ENCODE data around the gene TTC39B. TPM values are rescaled to one million over a fixed set of nuclear protein-coding genes. Genes with fewer than 3 reads are reported as not detected.

Gene TTC39B
- total RNA-seq, 1 experiment from 2014 or later: 7.4 TPM

DNA sequence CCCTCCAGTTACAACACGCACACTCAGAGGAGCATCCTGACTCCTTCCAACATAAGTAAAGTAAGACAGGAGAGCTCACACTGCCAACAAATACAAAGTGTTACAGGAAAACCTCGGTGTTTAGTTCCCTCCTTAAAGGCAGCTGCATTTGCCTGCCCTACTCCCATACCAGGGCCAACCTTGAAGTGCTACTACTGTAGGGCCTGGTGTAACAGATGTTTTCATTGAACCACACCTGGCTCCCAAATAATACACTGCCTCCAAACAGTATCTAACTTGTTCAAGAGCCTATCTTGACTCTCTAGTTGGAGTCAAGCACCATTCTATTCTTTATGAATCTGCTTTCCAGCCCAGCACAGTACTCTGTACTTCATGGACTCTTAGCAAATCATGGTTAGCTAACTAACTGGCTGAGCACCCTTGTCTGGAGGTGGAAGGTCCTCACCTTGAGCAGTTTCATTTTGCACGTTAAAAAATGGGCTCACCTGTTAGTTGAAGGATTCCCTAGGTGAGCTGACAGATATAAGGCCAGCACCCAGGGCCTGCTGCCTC is 34.6 kb downstream of the TTC39B start:
- Histone ChIP-seq H3K27ac (ENCODE audit: low read depth, low read length) (no peak overlapping the region), H4K20me1 (ENCODE audit: insufficient read depth) (no peaks in the 10 kb centered on the region), H3K9ac (ENCODE audit: low read length) (no peak overlapping the region), H3K36me3 (ENCODE audit: control insufficient read depth in 1 of 2, insufficient read depth in 2 of 2, low read length in 2 of 2) (no peaks in the 10 kb centered on the region), H3K4me2 (ENCODE audit: low read length) (no peak overlapping the region), H3K4me1 (ENCODE audit: control insufficient read depth in 1 of 2, insufficient read depth in 2 of 2, low read length in 2 of 2) (peaks cover 4 to 8% of the 10 kb centered on the region in 2 experiments; a peak in 2 of 4 replicates), H3K9me2 (ENCODE audit: insufficient read depth) (no peaks in the 10 kb centered on the region), H2AFZ (ENCODE audit: low read depth, low read length, poor library complexity, severe bottlenecking) (no peak overlapping the region), H3K79me2 (ENCODE audit: insufficient read depth, low read length) (no peaks in the 10 kb centered on the region), H3K27me3 (ENCODE audit: insufficient read depth, low read length) (no peaks in the 10 kb centered on the region), H3K4me3 (replicated peaks in 1 of 2; ENCODE audit: low read depth in 1 of 2, low read length in 2 of 2) (no peak overlapping the region), H3K9me3 (ENCODE audit: control insufficient read depth in 1 of 2, insufficient read depth in 1 of 2, low read depth in 1 of 2, low read length in 2 of 2) (no peaks in the 10 kb centered on the region)
- CTCF ChIA-PET: no interaction called here
- ATAC-seq (no peak), DNase-seq (ENCODE audit: low read depth, low spot score) (no peak)
- POLR2A ChIA-PET: no interaction called here
- no peak for TF ChIP-seq EZH2 (IDR thresholded peaks at IDR 0.05)
- no peak for TF ChIP-seq FOSL1 (IDR thresholded peaks at IDR 0.05; ENCODE audit: low read depth)
- TF ChIP-seq ZFX (IDR thresholded peaks at IDR 0.05): no peak
- TF ChIP-seq RAD21 (IDR thresholded peaks at IDR 0.05; ENCODE audit: low read depth): no peak
- no peak for TF ChIP-seq POLR2AphosphoS5 (IDR thresholded peaks at IDR 0.05; ENCODE audit: low read depth, low read length)
- RAD21 ChIA-PET (ENCODE audit: low non-redundant PET in 1 of 2, low total read pairs in 2 of 2, uncharacterized antibody in 2 of 2, unreplicated experiment in 2 of 2): no interaction called here
- intact Hi-C loops (cut with micrococcal nuclease): no loop called here
- BruUV-seq (replicated peaks): no TSS peak

DNA sequence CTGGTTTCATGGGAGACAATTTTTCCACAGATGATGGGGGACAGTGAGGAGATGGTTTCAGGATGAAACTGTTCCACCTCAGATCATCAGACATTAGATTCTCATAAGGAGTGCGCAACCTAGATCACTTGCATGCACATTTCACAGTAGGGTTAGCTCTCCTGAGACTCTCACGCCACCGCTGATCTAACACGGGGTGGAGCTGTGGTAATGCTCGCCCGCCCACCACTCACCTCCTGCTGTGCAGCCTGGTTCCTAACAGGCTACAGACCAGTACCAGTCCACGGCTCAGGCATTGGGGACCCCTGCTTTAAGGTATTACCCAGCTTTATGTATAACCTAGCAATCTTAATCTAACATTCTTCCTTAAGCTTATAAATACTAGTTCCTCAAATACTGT is 35.6 kb downstream of the TTC39B start:
- intact Hi-C loops (cut with micrococcal nuclease): no loop called here
- H3K27me3 ChIP-seq (ENCODE audit: insufficient read depth, low read length): no peaks in the 10 kb centered on the region
- no TSS peak for BruUV-seq (replicated peaks)
- no peaks in the 10 kb centered on the region for H3K36me3 ChIP-seq (ENCODE audit: control insufficient read depth in 1 of 2, insufficient read depth in 2 of 2, low read length in 2 of 2)
- H3K4me3 ChIP-seq (replicated peaks in 1 of 2; ENCODE audit: low read depth in 1 of 2, low read length in 2 of 2): no peak overlapping the region
- H3K79me2 ChIP-seq (ENCODE audit: insufficient read depth, low read length): no peaks in the 10 kb centered on the region
- H2AFZ ChIP-seq (ENCODE audit: low read depth, low read length, poor library complexity, severe bottlenecking): no peak overlapping the region
- RAD21 ChIA-PET (ENCODE audit: low non-redundant PET in 1 of 2, low total read pairs in 2 of 2, uncharacterized antibody in 2 of 2, unreplicated experiment in 2 of 2): no interaction called here
- H3K9me3 ChIP-seq (ENCODE audit: control insufficient read depth in 1 of 2, insufficient read depth in 1 of 2, low read depth in 1 of 2, low read length in 2 of 2): no peaks in the 10 kb centered on the region
- H3K9ac ChIP-seq (ENCODE audit: low read length): no peak overlapping the region
- ATAC-seq (no peak), DNase-seq (ENCODE audit: low read depth, low spot score) (no peak)
- POLR2A ChIA-PET: no interaction called here
- H4K20me1 ChIP-seq (ENCODE audit: insufficient read depth): no peaks in the 10 kb centered on the region
- TF ChIP-seq SP1 (IDR thresholded peaks at IDR 0.05; ENCODE audit: low read depth): no peak
- no peak for TF ChIP-seq POLR2AphosphoS5 (IDR thresholded peaks at IDR 0.05; ENCODE audit: low read depth, low read length)
- TF ChIP-seq JUND (IDR thresholded peaks at IDR 0.05): no peak
- TF ChIP-seq, protein P1, sequence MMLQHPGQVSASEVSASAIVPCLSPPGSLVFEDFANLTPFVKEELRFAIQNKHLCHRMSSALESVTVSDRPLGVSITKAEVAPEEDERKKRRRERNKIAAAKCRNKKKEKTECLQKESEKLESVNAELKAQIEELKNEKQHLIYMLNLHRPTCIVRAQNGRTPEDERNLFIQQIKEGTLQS (IDR thresholded peaks at IDR 0.05): no peak
- TF ChIP-seq RAD21 (IDR thresholded peaks at IDR 0.05; ENCODE audit: low read depth): no peak
- TF ChIP-seq YY1 (IDR thresholded peaks at IDR 0.05; ENCODE audit: extremely low read depth, insufficient replicate concordance, low read depth, low read length): no peak
- no peak for TF ChIP-seq POLR2A (IDR thresholded peaks at IDR 0.05; ENCODE audit: borderline replicate concordance, extremely low read depth, insufficient read depth, insufficient read length)
- no peak for TF ChIP-seq TCF7L2 (IDR thresholded peaks at IDR 0.05; ENCODE audit: borderline replicate concordance, extremely low read depth, insufficient read depth, insufficient read length)
- no peak for TF ChIP-seq EGR1 (IDR thresholded peaks at IDR 0.05; ENCODE audit: low read depth)
- no peak for TF ChIP-seq CBX3 (IDR thresholded peaks at IDR 0.05; ENCODE audit: low read depth)
- TF ChIP-seq EZH2phosphoT487 (IDR thresholded peaks at IDR 0.05; ENCODE audit: borderline replicate concordance): no peak
- H3K4me2 ChIP-seq (ENCODE audit: low read length): no peak overlapping the region
- CTCF ChIA-PET: no interaction called here
- H3K9me2 ChIP-seq (ENCODE audit: insufficient read depth): no peaks in the 10 kb centered on the region
- H3K4me1 ChIP-seq (ENCODE audit: control insufficient read depth in 1 of 2, insufficient read depth in 2 of 2, low read length in 2 of 2): peaks cover 0 to 3% of the 10 kb centered on the region in 2 experiments; a peak in 2 of 4 replicates
- no peak overlapping the region for H3K27ac ChIP-seq (ENCODE audit: low read depth, low read length)
